Measurements from ENCODE around the gene MRPL43.

MRPL43 gene

DNA sequence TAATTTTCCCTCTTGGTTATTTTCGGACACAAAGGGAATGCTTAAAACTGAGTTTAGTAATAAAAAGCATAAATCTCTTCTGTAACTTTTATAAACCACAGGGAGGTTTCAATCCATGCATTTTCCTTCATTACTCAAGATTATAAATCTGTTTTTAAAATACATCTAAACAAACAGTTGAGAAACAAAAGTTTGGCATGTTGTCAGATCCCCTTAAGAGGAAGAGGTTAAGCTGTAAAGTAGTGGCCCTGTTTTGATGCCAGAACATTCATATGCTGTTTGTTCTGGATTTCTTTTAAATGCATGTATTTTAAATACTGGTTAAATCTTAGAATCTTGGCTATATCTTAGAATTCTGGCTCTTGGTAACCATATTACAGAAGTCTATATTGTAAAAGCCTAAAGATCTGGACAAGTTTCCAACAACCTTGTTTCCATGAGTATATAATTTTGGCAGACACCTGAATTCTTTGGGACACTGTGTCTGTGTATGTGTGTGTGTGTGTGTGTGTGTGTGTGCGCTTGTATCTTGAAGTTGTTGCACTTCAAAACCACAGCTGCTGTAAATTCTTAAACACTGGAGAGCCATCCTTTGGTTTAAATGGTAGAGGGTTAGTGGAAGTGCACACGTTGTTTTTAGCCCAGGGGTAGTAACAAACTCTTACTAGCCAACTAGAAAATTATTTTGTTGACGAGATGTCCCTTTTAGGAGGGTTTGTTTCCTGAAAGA is 24.8 kb downstream of the MRPL43 start:
- DNase-seq = no peak

DNA sequence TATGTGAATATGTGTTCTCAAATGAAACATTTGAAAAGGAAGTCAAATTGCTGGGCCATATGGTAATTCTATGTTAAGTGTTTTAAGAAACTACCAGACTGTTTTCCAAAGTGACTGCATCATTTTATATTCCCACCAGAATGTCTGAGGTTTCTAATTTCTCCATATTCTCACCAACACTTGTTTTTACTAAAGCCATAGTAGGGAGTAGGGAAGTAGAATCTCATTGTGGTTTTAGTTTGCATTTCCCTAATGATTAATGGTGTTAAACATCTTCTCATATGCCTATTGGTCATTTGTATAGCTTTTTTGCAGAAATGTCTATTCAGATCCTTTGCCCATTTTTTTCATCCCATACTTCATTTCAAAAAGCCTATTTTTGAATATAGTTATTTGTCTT is 27.0 kb downstream of the MRPL43 start:
- no peak for DNase-seq

DNA sequence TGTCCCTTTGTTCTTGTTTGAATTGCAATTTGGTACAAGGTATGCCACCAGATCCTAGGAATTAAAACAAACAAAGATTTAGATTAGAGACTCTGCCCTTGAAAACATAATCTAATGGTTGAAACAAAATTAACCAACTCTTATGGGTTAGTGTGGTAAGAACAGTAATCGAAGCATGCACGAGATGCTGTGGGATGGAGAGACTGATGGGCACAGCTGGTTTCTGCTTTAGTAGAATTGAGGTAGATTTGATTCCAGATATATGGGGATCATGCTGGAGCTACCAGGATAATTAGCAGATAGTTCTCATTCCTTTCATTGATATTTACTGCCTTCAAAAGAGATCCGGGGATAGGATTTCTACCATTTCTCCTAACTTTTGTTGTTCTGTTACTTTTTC is 38.4 kb downstream of the MRPL43 start:
- DNase-seq = no peak

DNA sequence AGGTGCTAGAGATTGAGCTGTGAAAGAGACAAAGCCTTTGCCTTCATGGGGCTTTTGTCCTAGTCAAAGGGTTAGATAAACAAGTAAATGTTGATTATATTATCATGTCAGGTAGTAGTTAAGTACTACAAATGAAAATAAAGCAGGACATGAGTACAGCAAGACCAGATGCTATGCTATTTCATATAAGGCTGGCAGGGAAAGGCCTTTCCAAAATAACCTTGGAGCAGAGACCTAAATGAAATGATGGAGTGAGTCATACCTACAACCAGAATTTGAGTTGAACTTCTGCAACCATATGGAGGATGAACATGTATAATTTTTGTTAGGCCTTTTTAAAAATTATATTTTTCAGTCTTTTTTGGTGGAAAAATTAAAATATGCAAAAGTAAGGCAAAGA is 41.5 kb downstream of the MRPL43 start:
- no peak for DNase-seq

DNA sequence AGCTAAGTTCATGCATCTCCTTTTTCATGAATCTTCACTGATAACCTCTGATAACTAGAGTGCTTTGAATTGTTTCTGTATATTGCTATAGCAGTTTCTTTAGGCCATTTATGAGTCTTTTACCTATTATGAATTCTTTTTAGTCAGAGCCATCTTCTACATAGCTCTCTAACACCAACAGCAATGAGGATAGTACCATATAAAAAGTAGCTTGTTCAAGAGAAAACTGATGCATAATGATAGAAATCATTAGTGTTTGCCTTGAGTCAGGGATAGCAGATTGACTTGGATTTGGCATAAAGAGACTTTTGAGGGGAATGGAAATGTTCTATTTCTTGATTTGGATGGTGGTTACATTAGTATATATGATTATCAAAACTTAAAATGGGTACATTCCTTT is 43.8 kb downstream of the MRPL43 start:
- DNase-seq = no peak

DNA sequence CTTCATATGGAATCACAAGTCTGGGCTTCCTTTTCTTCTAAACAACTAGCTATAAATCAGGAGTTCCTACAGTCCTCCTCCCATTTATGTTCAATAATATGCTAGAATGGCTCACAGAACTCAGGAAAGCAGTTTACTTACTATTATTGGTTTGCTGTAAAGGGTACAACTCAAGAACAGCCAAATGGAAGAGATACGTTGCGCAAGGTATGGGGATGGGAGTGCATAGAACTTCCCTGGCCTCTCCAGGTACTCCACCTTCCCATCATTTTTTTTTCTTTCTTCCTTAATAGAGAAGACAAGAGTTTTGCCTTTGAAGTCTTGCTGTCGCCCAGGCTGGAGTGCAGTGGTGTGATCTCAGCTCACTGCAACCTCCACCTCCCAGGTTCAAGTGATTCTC is 45.1 kb downstream of the MRPL43 start:
- DNase-seq = no peak

DNA sequence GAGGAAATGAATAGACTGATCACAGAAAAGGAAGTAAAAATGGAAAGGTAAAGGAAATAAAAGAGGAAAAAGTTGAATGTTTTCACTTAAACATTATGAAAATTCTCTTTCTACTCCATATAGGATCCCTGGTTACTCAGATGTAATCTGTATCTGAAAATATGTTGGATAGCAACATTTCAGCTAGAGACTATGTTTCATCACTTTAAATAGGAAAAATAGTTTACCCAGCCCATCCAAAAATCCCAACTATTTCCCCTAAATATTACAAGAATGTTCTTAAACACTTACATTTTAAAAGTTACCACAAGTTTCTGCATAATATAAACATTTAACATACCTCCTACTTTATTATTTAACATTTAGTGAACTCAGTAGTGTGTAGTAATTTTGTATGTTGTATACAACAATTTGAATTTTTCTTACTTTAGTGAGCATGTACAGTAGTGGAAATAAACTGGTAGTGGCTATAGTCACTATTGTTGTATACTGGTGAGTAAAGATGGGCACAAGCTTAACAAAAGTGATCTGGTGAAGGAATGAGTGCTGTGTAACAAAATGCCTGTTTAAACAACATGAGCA is 47.4 kb downstream of the MRPL43 start:
- no peak for DNase-seq
